GM21515 (cell line): ENCODE results near the gene HSPBP1.

Experiments
- ATAC-seq: cut with Tn5 transposase; IDR thresholded peaks from one replicate; pipeline ENCODE4 v1.9.1; 2021; ENCODE audit not compliant: unreplicated experiment

The HSPBP1 gene

DNA sequence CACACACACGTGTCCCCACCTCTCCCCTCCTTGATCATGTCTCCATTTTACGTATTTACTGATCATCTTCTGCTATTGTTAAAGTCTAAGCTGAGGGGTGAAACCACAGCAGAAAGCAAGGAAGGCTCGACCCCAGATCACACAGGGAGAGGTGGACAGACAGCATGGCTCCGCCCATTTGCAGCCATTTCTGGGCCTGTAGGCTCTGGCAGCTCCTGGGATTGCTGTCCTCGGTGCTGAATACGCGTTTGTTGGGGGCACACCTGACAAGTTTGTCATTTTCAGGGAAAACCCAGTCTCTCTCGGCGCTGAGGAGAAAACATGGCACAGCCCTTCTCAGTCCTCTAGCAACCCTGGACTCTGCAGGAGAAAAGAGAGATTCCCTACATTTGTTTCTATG, 59.4 kb downstream of the HSPBP1 start:
- no peak for ATAC-seq

DNA sequence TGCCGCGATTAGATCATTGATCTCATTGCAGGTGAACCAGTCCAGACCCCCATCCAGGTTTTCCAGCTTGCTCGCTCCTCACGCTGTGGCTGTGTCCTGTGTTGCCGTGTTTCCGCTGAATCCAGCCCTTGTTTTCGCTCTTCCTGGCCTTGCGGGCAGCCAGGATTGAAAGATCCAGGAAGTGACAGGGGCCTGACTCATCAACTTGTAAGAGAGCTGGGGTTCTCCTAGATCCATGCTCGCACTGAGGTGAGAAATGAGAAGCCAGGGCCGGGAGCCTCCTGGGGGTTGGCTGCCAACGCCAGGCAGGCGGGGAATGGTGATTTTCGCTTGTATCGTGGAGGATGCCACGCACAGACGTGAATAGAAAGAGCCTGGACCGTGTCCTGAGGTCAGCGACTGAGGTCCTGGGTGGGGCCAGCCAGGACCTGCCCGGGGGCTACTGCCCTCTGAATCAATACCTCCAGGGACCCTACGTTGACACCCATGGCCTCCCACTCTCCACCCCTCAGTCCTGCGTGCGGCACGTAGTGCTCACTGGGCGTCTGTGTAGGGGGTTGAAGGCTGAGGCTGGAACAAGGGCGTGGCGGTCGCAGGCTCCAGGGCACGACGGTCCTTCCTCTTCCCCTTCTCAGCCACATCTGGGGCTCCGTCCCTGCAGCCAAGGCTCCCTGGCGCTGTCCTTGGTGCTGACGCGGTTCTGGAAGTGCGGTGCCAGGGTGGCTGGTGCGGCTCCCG, 63.3 kb downstream of the HSPBP1 start:
- no peak for ATAC-seq

DNA sequence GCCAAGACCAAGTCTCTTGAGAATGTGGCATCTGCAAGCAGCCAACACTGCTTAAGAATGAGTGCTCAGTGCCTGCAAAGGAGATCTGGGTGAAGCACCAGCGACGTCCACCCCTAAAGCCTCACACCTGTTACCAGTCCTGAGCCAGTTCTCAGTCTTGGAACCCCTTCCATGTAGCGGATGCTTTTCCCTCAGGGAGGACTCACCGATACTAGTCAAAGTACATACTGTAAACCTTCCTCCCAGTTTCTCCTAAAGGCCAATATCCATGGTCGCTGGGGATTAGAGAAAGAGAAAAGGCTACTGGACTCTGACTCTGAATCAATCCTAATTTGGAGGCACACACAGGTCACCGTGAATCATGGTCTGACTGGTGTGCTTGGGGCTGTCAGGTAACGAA, 66.4 kb downstream of the HSPBP1 start:
- ATAC-seq = no peak

DNA sequence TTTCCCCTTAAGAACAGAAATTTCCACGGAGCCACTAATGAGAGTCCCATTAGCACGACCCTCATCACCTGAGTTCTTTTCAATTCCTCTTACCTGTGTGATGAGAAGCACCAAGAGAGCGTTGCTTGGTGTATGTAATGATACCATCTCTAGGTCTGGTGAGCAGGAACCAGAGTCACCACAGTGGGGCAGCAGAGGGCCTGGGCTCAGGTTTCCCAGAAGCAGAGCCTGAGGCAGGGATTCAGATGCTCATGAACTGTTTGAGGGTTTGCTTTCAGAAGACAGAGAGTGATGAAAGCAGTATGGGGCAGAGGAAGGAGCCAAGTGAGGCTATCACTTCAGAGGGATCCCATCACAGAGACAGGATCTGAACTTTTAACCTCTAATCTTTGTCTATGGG, 67.5 kb downstream of the HSPBP1 start:
- no peak for ATAC-seq
